HG03066 (cell line): ENCODE results near the gene CEACAM6.
"Not testable (repeated sequence)": the region's sequence is repeated elsewhere in the genome, so short reads cannot be mapped to it uniquely, and the experiment has no call there.

Experiments
- ATAC-seq: cut with Tn5 transposase; IDR thresholded peaks from one replicate; pipeline ENCODE4 v1.9.1; 2021; ENCODE audit warnings: low read depth; ENCODE audit not compliant: unreplicated experiment

The CEACAM6 gene

GRCh38 chr19:41746593-41747227, 8.6 kb upstream of the CEACAM6 start:
- ATAC-seq: no peak

DNA sequence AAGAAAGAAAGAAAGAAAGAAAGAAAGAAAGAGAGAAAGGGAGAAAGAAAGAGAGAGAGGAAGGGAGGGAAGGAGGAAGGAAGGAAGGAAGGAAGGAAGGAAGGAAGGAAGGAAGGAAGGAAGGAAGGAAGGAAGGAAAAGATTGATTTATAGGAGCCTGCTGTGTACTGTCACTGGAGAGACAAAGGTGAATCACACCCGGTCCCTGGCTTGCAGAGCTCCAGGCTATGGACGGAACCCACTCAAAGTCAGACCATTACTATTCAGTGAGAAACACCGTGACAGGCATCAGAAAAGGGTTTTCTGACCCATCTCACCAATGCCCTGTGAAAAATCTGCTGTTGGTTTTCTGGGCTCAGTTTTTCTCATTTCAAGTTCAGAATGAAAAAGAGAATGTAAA, 7.3 kb upstream of the CEACAM6 start:
- no peak for ATAC-seq

DNA sequence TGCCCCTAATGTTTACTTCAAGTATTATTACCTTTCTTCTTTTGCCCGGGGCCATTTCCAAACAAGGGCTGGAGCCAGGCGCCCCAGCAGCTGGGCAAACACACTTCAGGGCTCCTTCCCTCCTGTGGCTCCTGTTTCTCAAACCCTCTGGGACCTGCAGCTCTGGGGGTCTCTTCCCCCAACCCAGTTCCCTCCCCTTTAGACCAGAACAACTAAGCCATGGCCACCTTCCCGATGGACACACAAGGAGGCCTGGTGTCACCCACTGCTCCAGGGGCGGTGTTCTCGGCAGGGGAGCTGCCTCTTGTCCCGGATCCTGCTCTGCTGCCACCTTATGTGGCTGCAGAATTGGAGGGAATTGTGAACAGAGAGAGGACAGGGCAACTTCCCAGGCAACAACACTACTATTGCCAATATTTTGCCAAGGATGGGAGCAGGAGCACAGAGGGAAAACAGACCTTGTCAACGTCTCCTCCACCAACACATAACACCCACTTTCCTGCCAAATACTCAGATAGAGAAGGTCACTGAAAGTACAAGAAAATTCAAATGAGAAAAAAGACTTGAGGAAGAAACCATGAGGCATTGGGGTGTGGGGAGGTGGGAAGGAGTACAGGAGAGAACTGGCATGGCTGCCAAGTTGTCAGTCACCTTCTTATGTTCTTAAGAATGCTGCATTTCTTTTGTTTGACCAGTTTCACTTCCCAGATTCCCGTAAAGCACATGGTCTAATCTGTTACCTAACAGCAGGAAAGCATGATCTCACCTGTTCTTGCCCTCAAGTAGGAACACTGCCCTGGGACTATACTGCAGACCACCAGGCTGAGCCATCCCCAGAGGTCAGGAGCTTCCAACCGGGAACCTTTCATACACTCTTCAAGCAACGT, 4.8 kb upstream of the CEACAM6 start:
- not testable (repeated sequence) for ATAC-seq

- ATAC-seq: no peak
Observed at GRCh38 chr19:41753159-41753558, 2.2 kb upstream of the CEACAM6 start.

DNA sequence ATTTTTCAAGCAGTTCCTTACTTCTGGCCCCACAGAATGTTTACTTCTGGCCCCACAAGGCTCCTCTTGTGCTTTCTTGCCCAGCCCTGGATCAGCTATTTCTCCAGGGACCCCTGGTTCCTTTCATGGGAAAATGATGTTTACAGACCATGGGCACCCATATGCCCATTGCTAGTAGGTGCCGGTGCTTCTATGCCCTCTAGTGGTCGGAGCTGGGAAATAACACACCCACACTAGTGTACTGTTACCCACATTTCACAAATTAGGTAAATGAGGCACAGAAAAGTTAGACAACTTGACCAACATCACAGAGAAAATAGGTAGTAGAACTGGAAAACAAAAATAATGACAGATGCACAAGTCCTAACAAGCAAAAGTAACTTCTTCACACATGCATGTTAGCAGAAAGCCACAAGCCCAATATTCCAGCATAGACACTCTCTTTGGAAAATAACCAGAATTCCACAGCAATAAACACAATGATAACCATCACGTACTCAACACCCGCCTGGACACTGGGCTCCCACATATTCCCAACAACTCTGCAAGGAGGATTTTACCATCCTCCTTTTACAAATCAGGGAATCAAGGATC, 1.3 kb upstream of the CEACAM6 start:
- no peak for ATAC-seq

GRCh38 chr19:41758846-41759245, 3.5 kb downstream of the CEACAM6 start:
- ATAC-seq: no peak

GRCh38 chr19:41767115-41767514, 11.8 kb downstream of the CEACAM6 start:
- no peak for ATAC-seq

DNA sequence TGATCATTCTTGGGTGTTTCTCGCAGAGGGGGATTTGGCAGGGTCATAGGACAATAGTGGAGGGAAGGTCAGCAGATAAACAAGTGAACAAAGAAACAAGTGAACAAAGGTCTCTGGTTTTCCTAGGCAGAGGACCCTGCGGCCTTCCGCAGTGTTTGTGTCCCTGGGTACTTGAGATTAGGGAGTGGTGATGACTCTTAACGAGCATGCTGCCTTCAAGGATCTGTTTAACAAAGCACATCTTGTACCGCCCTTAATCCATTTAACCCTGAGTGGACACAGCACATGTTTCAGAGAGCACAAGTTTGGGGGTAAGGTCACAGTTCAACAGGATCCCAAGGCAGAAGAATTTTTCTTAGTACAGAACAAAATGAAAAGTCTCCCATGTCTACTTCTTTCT, 12.8 kb downstream of the CEACAM6 start:
- not testable (repeated sequence) for ATAC-seq

GRCh38 chr19:41769608-41770007, 14.3 kb downstream of the CEACAM6 start:
- no peak for ATAC-seq

DNA sequence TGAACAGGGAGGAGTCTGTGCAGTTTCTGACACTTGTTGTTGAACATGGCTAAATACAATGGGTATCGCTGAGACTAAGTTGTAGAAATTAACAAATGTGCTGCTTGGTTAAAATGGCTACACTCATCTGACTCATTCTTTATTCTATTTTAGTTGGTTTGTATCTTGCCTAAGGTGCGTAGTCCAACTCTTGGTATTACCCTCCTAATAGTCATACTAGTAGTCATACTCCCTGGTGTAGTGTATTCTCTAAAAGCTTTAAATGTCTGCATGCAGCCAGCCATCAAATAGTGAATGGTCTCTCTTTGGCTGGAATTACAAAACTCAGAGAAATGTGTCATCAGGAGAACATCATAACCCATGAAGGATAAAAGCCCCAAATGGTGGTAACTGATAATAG, 16.1 kb downstream of the CEACAM6 start:
- no peak for ATAC-seq

DNA sequence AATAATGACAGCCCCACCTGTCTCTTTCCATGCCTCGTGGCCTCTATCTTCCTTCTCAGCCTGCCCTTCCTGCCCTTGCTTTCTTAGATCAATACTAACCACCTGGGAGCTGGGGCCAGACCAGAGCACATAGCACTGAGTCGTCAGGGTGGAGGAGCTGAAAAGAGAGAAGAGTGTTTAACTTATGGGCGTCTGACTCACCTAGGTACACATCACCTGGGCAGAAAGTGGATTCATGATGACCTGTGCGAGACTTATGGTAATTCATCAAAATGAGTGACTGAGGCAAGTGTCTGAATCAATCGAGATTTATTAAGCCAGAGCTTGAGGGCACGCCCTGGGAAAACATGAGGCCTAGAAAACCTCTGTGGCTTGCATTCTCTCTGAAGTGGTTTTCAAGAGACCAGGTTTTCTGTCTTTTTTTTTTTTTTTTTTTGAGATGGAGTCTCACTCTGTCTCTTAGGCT, 19.2 kb downstream of the CEACAM6 start:
- ATAC-seq: no peak

GRCh38 chr19:41776700-41777099, 21.4 kb downstream of the CEACAM6 start:
- ATAC-seq: no peak

DNA sequence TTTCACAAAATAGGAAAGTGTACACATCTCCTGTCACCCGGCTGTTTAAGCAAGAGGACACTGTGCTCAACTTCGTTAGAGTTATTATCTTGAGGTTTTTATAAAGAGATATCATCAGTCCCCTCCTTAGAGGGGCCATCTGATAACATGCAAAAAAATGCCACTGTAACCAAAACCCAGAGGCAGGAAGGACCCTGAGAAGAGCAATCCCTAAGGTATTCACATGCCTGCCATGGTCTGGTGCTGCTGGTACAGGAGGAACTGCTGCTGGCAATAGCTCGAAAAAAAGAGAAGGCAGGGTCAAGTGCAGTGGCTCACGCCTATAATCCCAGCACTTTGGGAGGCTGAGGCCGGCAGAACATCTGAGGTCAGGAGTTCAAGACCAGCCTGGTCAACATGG, 28.3 kb downstream of the CEACAM6 start:
- no peak for ATAC-seq

DNA sequence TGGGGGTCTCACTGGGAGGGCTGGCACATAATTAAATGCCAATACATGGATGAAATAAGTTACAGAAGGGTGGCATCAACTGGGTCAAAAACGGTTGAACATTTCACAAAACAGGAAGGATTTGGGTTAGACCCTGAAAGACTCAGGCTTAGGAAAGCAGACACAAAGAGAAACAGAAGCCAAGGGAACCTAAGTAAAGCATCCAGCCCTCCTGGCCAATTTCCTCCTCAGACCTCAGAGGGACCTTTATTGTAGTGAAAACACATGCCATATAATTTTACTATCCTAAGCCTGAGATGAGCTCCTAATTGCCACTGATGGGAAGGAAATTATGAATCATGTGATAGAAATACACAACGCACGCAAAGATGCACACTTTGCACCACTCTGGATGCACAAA, 29.0 kb downstream of the CEACAM6 start:
- no peak for ATAC-seq

DNA sequence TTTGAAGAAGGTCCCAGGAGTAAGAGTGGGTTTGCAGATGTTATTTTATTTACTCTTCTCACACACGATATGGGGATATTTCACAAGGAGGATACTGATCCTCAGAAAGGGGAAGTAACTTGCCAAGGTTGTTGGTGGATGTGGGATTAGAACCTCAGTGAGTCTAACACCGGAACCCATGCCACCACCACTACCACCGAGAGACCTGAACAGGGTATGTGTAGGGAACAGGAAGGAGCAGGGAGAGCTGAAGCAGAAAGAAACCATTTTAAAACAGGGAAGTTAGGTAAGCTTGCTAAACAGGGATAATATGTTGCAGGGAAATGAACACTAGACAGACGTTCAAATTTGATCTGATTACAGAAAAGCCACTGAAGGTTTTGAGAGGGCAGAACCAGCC, 29.4 kb downstream of the CEACAM6 start:
- ATAC-seq: no peak

DNA sequence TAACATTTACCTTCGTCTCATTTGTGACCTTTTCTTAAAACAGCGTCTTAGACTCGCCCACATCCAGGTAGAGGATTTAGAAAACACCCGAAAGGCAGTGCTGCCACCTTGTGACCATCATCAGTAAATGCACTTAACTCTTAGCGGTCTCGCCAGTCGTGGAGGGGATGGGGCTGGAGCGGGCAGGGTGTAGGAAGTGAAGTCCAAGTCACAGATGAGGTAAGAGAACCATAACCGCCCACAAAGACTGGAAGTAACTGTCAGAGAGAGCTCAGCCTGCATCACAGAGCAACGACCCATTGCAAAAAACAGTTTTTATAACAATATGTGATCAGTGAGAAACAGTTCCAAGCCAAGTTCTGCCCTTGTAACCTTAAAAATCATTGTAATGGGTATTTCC, 30.3 kb downstream of the CEACAM6 start:
- ATAC-seq: no peak

DNA sequence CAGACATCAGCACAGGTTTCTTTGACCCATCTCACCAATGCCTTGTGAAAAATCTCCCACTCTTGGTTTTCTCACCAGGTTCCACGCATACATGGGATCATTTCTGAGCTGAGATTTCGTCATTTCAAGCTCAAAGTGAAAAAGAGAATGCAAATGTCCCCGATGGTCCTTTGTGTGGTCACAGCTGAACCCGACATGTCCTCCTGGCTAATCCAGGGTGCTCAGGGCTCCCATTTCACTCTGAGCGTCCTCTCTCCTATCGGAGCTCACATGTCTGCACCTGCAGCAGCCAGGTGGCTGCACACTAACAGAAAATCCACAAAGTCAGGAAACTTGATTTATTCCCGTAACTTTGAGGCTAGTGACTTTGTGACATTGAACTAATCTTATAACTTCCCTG, 31.7 kb downstream of the CEACAM6 start:
- ATAC-seq: no peak

DNA sequence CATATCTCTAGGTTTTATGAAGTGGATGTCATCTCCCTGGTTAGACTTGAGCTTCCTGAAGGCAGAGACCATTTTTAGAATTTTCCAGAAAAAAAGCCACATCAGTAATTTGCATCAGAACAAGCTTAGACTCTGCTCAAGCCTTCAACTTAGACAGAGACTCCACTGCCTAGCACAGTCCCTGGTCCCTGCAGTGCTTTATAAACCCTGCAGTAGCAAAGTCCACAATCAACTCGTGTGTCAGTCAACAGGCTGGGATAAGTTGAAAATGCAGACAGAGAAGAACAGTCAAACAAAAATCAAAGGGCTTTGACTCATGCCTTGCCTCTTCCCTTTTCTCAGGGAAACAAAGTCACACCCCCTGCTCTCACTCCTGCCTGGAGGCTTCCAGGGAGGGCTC, 33.2 kb downstream of the CEACAM6 start:
- ATAC-seq: not testable (repeated sequence)

GRCh38 chr19:41789053-41789452, 33.7 kb downstream of the CEACAM6 start:
- ATAC-seq: not testable (repeated sequence)

- ATAC-seq: no peak
Observed at GRCh38 chr19:41792513-41793413, 37.4 kb downstream of the CEACAM6 start.

DNA sequence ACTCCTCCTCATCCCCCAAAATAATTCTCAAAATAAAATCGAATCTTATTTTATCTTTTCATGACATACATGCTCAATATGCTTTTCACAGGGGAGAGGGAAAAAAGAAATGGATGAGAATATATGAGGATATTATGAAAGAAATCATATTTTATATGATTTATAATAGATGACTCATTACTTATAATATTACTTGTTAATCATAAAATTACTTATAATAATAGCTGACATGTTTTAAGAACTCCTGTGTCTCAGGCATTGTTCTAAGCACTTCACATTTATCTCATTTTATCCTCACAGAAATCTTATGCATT, 38.0 kb downstream of the CEACAM6 start:
- no peak for ATAC-seq
